Nasal cavity respiratory epithelium epithelial cell of viscerocranial mucosa (primary cell): ENCODE measurements around the gene SH3GL3. TPM values are rescaled to one million over a fixed set of nuclear protein-coding genes. Genes with fewer than 3 reads are reported as not detected.

Source experiments
- total RNA-seq: library from RNA; depleted of rRNA; stranded (reverse); fragments of >200 nt; gene quantifications from 2 replicates; pipeline ENCODE4 v1.2.3, GENCODE V29; 2014

SH3GL3 gene, protein sequence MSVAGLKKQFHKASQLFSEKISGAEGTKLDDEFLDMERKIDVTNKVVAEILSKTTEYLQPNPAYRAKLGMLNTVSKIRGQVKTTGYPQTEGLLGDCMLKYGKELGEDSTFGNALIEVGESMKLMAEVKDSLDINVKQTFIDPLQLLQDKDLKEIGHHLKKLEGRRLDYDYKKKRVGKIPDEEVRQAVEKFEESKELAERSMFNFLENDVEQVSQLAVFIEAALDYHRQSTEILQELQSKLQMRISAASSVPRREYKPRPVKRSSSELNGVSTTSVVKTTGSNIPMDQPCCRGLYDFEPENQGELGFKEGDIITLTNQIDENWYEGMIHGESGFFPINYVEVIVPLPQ
- under 0.01 and 0.14 TPM in 2 replicates for total RNA-seq

DNA sequence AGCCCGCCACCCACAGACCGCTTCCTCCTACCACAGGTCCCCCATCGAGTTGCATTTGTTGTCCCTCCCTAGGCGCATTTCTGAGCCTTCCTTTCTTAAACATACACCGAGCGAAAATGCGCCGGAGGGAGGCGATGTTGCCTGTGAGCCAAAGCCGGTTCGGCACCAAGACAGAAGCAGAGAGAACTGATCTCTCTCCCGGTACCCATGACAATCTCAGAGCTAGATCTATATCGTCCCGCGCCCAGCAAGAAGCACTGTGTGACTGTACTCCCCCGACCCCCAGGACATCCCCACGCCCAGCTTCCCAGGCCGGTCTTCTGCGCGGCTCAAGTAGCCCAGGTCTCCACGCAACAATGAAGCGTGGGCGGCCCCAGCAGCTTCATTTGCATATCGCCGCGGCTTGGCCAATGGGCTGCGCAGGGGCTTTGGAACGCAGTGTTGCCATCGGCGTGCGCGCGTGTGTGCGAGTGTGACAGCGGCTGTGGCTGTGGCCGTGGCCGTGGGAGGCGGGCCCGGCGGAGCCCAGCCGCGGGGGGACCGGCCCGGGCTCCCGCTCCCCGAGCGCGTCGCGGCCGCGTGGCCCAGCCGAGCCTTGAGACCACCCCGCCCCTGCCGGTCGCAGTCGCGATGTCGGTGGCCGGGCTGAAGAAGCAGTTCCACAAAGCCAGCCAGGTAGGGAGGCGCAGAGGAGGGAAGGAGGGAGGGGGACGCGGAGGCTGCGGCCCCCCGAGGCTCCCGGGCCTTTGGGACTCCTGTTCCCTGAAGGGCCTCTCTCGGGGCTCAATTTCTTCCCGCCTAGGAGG, at the start of gene SH3GL3:
TSS of gene SH3GL3 (plus strand) at position 438 of the 806 bp plus-strand sequence. CDS start at position 631, 193 bp downstream.

DNA sequence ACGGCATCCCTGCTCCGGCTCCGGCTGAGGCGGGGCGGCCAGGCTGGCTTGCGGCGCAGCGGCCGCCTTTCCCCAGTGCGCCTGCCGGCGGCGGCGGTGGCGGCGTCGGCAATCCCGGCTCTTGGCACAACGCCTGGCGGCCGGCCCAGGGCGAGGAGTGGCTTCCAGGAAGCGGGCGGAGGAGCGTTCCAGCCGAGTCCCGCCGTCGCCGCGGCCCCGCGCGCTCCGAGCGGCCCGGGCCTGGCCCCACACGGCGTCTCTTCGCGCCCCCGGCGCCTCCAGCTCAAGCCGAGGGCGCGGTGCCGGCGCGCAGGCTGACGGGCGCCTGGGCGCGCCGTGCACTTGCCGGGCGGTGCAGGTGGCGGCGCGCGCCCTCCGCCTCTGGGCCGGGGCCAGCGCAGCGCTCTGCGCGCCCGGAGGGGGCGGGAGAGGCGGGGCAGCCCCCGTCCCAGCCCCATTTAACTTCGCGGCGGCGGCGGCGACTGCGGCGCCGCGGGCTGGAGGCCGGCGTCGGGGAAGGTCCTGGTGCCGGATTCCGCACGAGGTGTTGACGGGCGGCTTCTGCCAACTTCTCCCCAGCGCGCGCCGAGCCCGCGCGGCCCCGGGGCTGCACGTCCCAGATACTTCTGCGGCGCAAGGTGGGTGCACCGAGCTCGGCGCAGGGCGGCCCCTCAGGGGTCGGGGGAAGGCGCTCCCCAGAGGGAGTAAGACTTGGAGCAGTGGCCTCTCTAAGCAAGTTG, 206.7 kb downstream of the SH3GL3 start, which contains the start of gene ADAMTSL3:
TSS of gene ADAMTSL3 (plus strand) at position 485 of the 740 bp plus-strand sequence. CDS start 1,639 bp downstream, outside the sequence.

Other genes with a start within 250 kb of the SH3GL3 start
- 29.7 and 69.7 TPM in 2 replicates for gene HDGFL3, start 239.5 kb upstream of the SH3GL3 start, total RNA-seq
- 61.2 and 91.9 TPM in 2 replicates for gene BNC1, start 162.7 kb upstream of the SH3GL3 start, total RNA-seq
- gene ADAMTSL3, start 206.8 kb downstream of the SH3GL3 start, total RNA-seq = under 0.01 and 0.07 TPM in 2 replicates